ACC112 (cell line): ENCODE data around the gene SLC45A1.

Experiments used
- H2AFZ ChIP-seq: fragments of 200-600 bp; sonication (generic); one replicate; pipeline ENCODE4 v1.6.0; 2017; ENCODE audit warnings: antibody characterized with exemption, low read length; ENCODE audit not compliant: unreplicated experiment
- H3K27ac ChIP-seq: fragments of 200-600 bp; sonication (generic); 2 replicates; pipeline ENCODE4 v1.5.1; 2014; ENCODE audit warnings: low read depth, mild to moderate bottlenecking, antibody characterized with exemption, low read length, moderate library complexity
- H3K27me3 ChIP-seq: fragments of 200-600 bp; sonication (generic); 2 replicates; pipeline ENCODE4 v1.6.1; 2014; ENCODE audit warnings: mild to moderate bottlenecking, antibody characterized with exemption, low read length, moderate library complexity, mixed read lengths; ENCODE audit not compliant: insufficient read depth
- H3K36me3 ChIP-seq: fragments of 200-600 bp; sonication (generic); 2 replicates; pipeline ENCODE4 v1.6.1; 2016; ENCODE audit warnings: mild to moderate bottlenecking, antibody characterized with exemption, low read length, moderate library complexity, mixed read lengths; ENCODE audit not compliant: insufficient read depth
- H3K4me1 ChIP-seq: fragments of 200-600 bp; sonication (generic); one replicate; pipeline ENCODE4 v1.6.1; 2016; ENCODE audit warnings: low read length, mixed read lengths; ENCODE audit not compliant: insufficient read depth, unreplicated experiment, control insufficient read depth
- H3K4me3 ChIP-seq: fragments of 200-600 bp; sonication (generic); 2 replicates; pipeline ENCODE4 v1.5.1; 2014; ENCODE audit warnings: mild to moderate bottlenecking, low read depth, low read length
- H3K79me2 ChIP-seq: fragments of 200-600 bp; sonication (generic); one replicate; pipeline ENCODE4 v1.6.0; 2016; ENCODE audit warnings: low read length; ENCODE audit not compliant: control insufficient read depth, unreplicated experiment, insufficient read depth

SLC45A1 gene

GRCh38 chr1:8325771-8326170 is 7.9 kb downstream of the SLC45A1 start:
- Histone ChIP-seq H3K36me3 (no peaks in the 10 kb centered on the region), H3K4me1 (no peaks in the 10 kb centered on the region), H3K4me3 (no peak overlapping the region), H3K79me2 (no peaks in the 10 kb centered on the region), H3K27ac (no peak overlapping the region), H2AFZ (no peak overlapping the region), H3K27me3 (no peaks in the 10 kb centered on the region)

GRCh38 chr1:8326265-8326664 is 8.4 kb downstream of the SLC45A1 start:
- no peaks in the 10 kb centered on the region for H3K79me2 ChIP-seq
- no peak overlapping the region for H3K27ac ChIP-seq
- no peak overlapping the region for H2AFZ ChIP-seq
- H3K36me3 ChIP-seq = no peaks in the 10 kb centered on the region
- H3K4me1 ChIP-seq = no peaks in the 10 kb centered on the region
- H3K4me3 ChIP-seq = no peak overlapping the region
- H3K27me3 ChIP-seq = no peaks in the 10 kb centered on the region

- no peaks in the 10 kb centered on the region for H3K4me1 ChIP-seq
- no peak overlapping the region for H2AFZ ChIP-seq
- no peaks in the 10 kb centered on the region for H3K36me3 ChIP-seq
- H3K79me2 ChIP-seq = no peaks in the 10 kb centered on the region
- no peak overlapping the region for H3K27ac ChIP-seq
- no peak overlapping the region for H3K4me3 ChIP-seq
- no peaks in the 10 kb centered on the region for H3K27me3 ChIP-seq
Observed at GRCh38 chr1:8328271-8328670, 10.4 kb downstream of the SLC45A1 start.

- Histone ChIP-seq H3K4me1 (no peaks in the 10 kb centered on the region), H3K27ac (no peak overlapping the region), H3K27me3 (no peaks in the 10 kb centered on the region), H3K4me3 (no peak overlapping the region), H3K79me2 (no peaks in the 10 kb centered on the region), H3K36me3 (no peaks in the 10 kb centered on the region), H2AFZ (no peak overlapping the region)
Observed at GRCh38 chr1:8329439-8329838, 11.5 kb downstream of the SLC45A1 start.

- no peak overlapping the region for H3K4me3 ChIP-seq
- no peaks in the 10 kb centered on the region for H3K27me3 ChIP-seq
- H3K27ac ChIP-seq = no peak overlapping the region
- no peaks in the 10 kb centered on the region for H3K79me2 ChIP-seq
- no peaks in the 10 kb centered on the region for H3K36me3 ChIP-seq
- H3K4me1 ChIP-seq = no peaks in the 10 kb centered on the region
- no peak overlapping the region for H2AFZ ChIP-seq
Observed at GRCh38 chr1:8329858-8330257, 11.9 kb downstream of the SLC45A1 start.

GRCh38 chr1:8330271-8331125 is 12.6 kb downstream of the SLC45A1 start:
- Histone ChIP-seq H3K4me3 (no peak overlapping the region), H3K79me2 (no peaks in the 10 kb centered on the region), H3K36me3 (no peaks in the 10 kb centered on the region), H3K4me1 (no peaks in the 10 kb centered on the region), H3K27me3 (no peaks in the 10 kb centered on the region), H2AFZ (no peak overlapping the region), H3K27ac (no peak overlapping the region)

- H3K4me3 ChIP-seq = no peak overlapping the region
- H3K27me3 ChIP-seq = no peaks in the 10 kb centered on the region
- H2AFZ ChIP-seq = no peak overlapping the region
- H3K36me3 ChIP-seq = peaks cover 7% of the 10 kb centered on the region; the same call in 1 of the 2 replicates
- no peaks in the 10 kb centered on the region for H3K4me1 ChIP-seq
- H3K79me2 ChIP-seq = no peaks in the 10 kb centered on the region
- no peak overlapping the region for H3K27ac ChIP-seq
Observed at GRCh38 chr1:8332806-8333205, 14.9 kb downstream of the SLC45A1 start.

GRCh38 chr1:8333246-8333987 is 15.5 kb downstream of the SLC45A1 start:
- H3K4me1 ChIP-seq = no peaks in the 10 kb centered on the region
- H3K79me2 ChIP-seq = no peaks in the 10 kb centered on the region
- no peak overlapping the region for H2AFZ ChIP-seq
- peaks cover 12% of the 10 kb centered on the region; the same call in 1 of the 2 replicates for H3K36me3 ChIP-seq
- no peaks in the 10 kb centered on the region for H3K27me3 ChIP-seq
- no peak overlapping the region for H3K27ac ChIP-seq
- no peak overlapping the region for H3K4me3 ChIP-seq

GRCh38 chr1:8334106-8334851 is 16.4 kb downstream of the SLC45A1 start:
- no peak overlapping the region for H3K4me3 ChIP-seq
- H3K4me1 ChIP-seq = no peaks in the 10 kb centered on the region
- no peaks in the 10 kb centered on the region for H3K27me3 ChIP-seq
- H3K79me2 ChIP-seq = no peaks in the 10 kb centered on the region
- H3K27ac ChIP-seq = no peak overlapping the region
- no peak overlapping the region for H2AFZ ChIP-seq
- H3K36me3 ChIP-seq = peaks cover 12% of the 10 kb centered on the region; the same call in 1 of the 2 replicates

- Histone ChIP-seq H3K27ac (no peak overlapping the region), H3K4me1 (no peaks in the 10 kb centered on the region)
Observed at GRCh38 chr1:8335246-8335645, 17.3 kb downstream of the SLC45A1 start.

More at GRCh38 chr1:8335246-8335645, 17.3 kb downstream of the SLC45A1 start:
- Histone ChIP-seq H2AFZ (no peak overlapping the region), H3K4me3 (no peak overlapping the region), H3K36me3 (peaks cover 12% of the 10 kb centered on the region; the same call in 1 of the 2 replicates), H3K27me3 (no peaks in the 10 kb centered on the region), H3K79me2 (no peaks in the 10 kb centered on the region)
